Measurements from ENCODE around the gene AAMP.

The AAMP gene

GRCh38 chr2:218296200-218296599 is 26.3 kb upstream of the AAMP start:
- CTCF ChIA-PET: interaction anchor here (1.1 to 2.0 kb wide), 5 partner anchors 9 to 62 kb away, joined by 3 to 7 read pairs (median 5); partner anchors contain the start of gene CATIP
- no peak for TF ChIP-seq BHLHE40 (IDR thresholded peaks at IDR 0.05; ENCODE audit: borderline replicate concordance)
- no peak for TF ChIP-seq FOXK2 (IDR thresholded peaks at IDR 0.05)
- no peak for TF ChIP-seq PKNOX1 (IDR thresholded peaks at IDR 0.05)
- no peak for TF ChIP-seq ELF4 (IDR thresholded peaks at IDR 0.05)
- no peak for TF ChIP-seq SP1 (IDR thresholded peaks at IDR 0.05)
- no peak for TF ChIP-seq HDGF (IDR thresholded peaks at IDR 0.05; ENCODE audit: borderline replicate concordance)
- TF ChIP-seq ARNT (IDR thresholded peaks at IDR 0.05): no peak
- TF ChIP-seq FOXA1 (IDR thresholded peaks at IDR 0.05): no peak
- no peak for TF ChIP-seq CTBP1 (IDR thresholded peaks at IDR 0.05; ENCODE audit: borderline replicate concordance)
- POLR2A ChIA-PET: interaction anchor here (0.6 to 2.2 kb wide), 2 partner anchors 11 to 87 kb away, joined by 3 to 4 read pairs; no protein-coding TSS in a partner anchor
- DNase-seq (ENCODE audit: extremely low spot score): no peak

GRCh38 chr2:218295029-218295428 is 25.1 kb upstream of the AAMP start:
- POLR2A ChIA-PET: interaction anchor here (2.2 kb wide), 1 partner anchor 10 kb away, joined by 4 read pairs; no protein-coding TSS in a partner anchor
- no peak for DNase-seq (ENCODE audit: extremely low spot score)
- TF ChIP-seq CTBP1 (IDR thresholded peaks at IDR 0.05; ENCODE audit: borderline replicate concordance): no peak
- no peak for TF ChIP-seq FOXM1 (IDR thresholded peaks at IDR 0.05; ENCODE audit: borderline replicate concordance)
- TF ChIP-seq HDGF (IDR thresholded peaks at IDR 0.05; ENCODE audit: borderline replicate concordance): no peak
- TF ChIP-seq NFRKB (IDR thresholded peaks at IDR 0.05): no peak
- no peak for TF ChIP-seq SP1 (IDR thresholded peaks at IDR 0.05)
- no peak for TF ChIP-seq TARDBP (IDR thresholded peaks at IDR 0.05)
- TF ChIP-seq FOXA1 (IDR thresholded peaks at IDR 0.05): no peak
- TF ChIP-seq L3MBTL2 (conservative IDR thresholded peaks at IDR 0.05): no peak
- TF ChIP-seq ZNF384 (IDR thresholded peaks at IDR 0.05): no peak
- TF ChIP-seq PKNOX1 (IDR thresholded peaks at IDR 0.05): no peak
- TF ChIP-seq LEF1 (IDR thresholded peaks at IDR 0.05; ENCODE audit: borderline replicate concordance): no peak
- TF ChIP-seq ELF4 (IDR thresholded peaks at IDR 0.05): no peak
- CTCF ChIA-PET: interaction anchor here (1.7 to 2.0 kb wide), 2 partner anchors 12 to 22 kb away, joined by 5 to 7 read pairs; no protein-coding TSS in a partner anchor

GRCh38 chr2:218294430-218295022 is 24.6 kb upstream of the AAMP start:
- DNase-seq (ENCODE audit: extremely low spot score): no peak
- no peak for TF ChIP-seq BHLHE40 (IDR thresholded peaks at IDR 0.05; ENCODE audit: borderline replicate concordance)
- TF ChIP-seq ZNF384 (IDR thresholded peaks at IDR 0.05): no peak
- no peak for TF ChIP-seq CTBP1 (IDR thresholded peaks at IDR 0.05; ENCODE audit: borderline replicate concordance)
- TF ChIP-seq FOXA1 (IDR thresholded peaks at IDR 0.05): no peak
- no peak for TF ChIP-seq FOXK2 (IDR thresholded peaks at IDR 0.05)
- TF ChIP-seq ELF4 (IDR thresholded peaks at IDR 0.05): no peak
- no peak for TF ChIP-seq ARNT (IDR thresholded peaks at IDR 0.05)
- TF ChIP-seq TARDBP (IDR thresholded peaks at IDR 0.05): no peak
- TF ChIP-seq PKNOX1 (IDR thresholded peaks at IDR 0.05): no peak
- no peak for TF ChIP-seq NFRKB (IDR thresholded peaks at IDR 0.05)
- no peak for TF ChIP-seq SUZ12 (IDR thresholded peaks at IDR 0.05)
- no peak for TF ChIP-seq LEF1 (IDR thresholded peaks at IDR 0.05; ENCODE audit: borderline replicate concordance)
- no peak for TF ChIP-seq HDGF (IDR thresholded peaks at IDR 0.05; ENCODE audit: borderline replicate concordance)
- ChIA-PET CTCF (interaction anchor here (1.7 to 2.0 kb wide), 2 partner anchors 13 to 22 kb away, joined by 5 to 7 read pairs; no protein-coding TSS in a partner anchor), POLR2A (interaction anchor here (1.0 kb wide), 1 partner anchor 107 kb away, joined by 3 read pairs; no protein-coding TSS in a partner anchor)

GRCh38 chr2:218293715-218294429 is 23.9 kb upstream of the AAMP start:
- POLR2A ChIA-PET: interaction anchor here (1.0 kb wide), 1 partner anchor 108 kb away, joined by 3 read pairs; no protein-coding TSS in a partner anchor
- CTCF ChIA-PET: interaction anchor here (0.7 to 4.3 kb wide), 4 partner anchors 14 to 122 kb away, joined by 4 to 30 read pairs (median 6); partner anchors contain the start of genes AAMP and PNKD
- no peak for DNase-seq (ENCODE audit: extremely low spot score)
- TF ChIP-seq L3MBTL2 (conservative IDR thresholded peaks at IDR 0.05) (no peak), SUZ12 (IDR thresholded peaks at IDR 0.05) (no peak), FOXM1 (IDR thresholded peaks at IDR 0.05; ENCODE audit: borderline replicate concordance) (no peak), BHLHE40 (IDR thresholded peaks at IDR 0.05; ENCODE audit: borderline replicate concordance) (no peak), ZNF384 (IDR thresholded peaks at IDR 0.05) (no peak), ARNT (IDR thresholded peaks at IDR 0.05) (no peak), PKNOX1 (IDR thresholded peaks at IDR 0.05) (no peak), LEF1 (IDR thresholded peaks at IDR 0.05; ENCODE audit: borderline replicate concordance) (no peak), CTBP1 (IDR thresholded peaks at IDR 0.05; ENCODE audit: borderline replicate concordance) (no peak), FOXA1 (IDR thresholded peaks at IDR 0.05) (no peak), HDGF (IDR thresholded peaks at IDR 0.05; ENCODE audit: borderline replicate concordance) (no peak), SP1 (IDR thresholded peaks at IDR 0.05) (no peak), NFRKB (IDR thresholded peaks at IDR 0.05) (no peak)

All from HEK293T (cell line).